ENCODE data around the gene ATG2B.
A peak's percentile ranks its signal among the peaks of the same experiment; 100 is the strongest.

The ATG2B gene

GRCh38 chr14:96363751-96364336 lies 703 bp upstream of the ATG2B start:
- POLR2A ChIA-PET, result interaction anchor here (0.6 to 1.4 kb wide), 4 partner anchors 16 to 179 kb away, joined by 3 to 8 read pairs (median 3); no protein-coding TSS in a partner anchor
- Histone ChIP-seq H3K9me3 (ENCODE audit: control extremely low read depth in 1 of 5, control insufficient read depth in 4 of 5, insufficient read depth in 2 of 5, low read depth in 1 of 5, low read length in 4 of 5) (no peaks in the 10 kb centered on the region), H3K4me3 (ENCODE audit: control insufficient read depth in 1 of 7, extremely low read depth in 1 of 7, insufficient read depth in 4 of 7, low read depth in 2 of 7, low read length in 6 of 7) (peak overlapping the region; percentile 88 to 98 (median 95)), H3K4me1 (ENCODE audit: control extremely low read depth in 1 of 4, control insufficient read depth in 4 of 4, insufficient read depth in 4 of 4, low read length in 3 of 4) (peaks cover 24 to 42% (median 27%) of the 10 kb centered on the region in 4 experiments), H3K27me3 (replicated peaks in 2 of 5; ENCODE audit: control insufficient read depth in 4 of 5, insufficient read depth in 5 of 5, low read length in 4 of 5) (no peaks in the 10 kb centered on the region), H3K27ac (ENCODE audit: insufficient read depth in 1 of 2, low read depth in 1 of 2, low read length in 2 of 2, poor library complexity in 1 of 2, severe bottlenecking in 2 of 2) (peak overlapping the region; percentile 50 to 67), H3K36me3 (ENCODE audit: control insufficient read depth in 4 of 4, insufficient read depth in 4 of 4, low read length in 3 of 4) (no peaks in the 10 kb centered on the region)
- CTCF ChIA-PET, result interaction anchor here (1.0 kb wide), 1 partner anchor 9 kb away, joined by 3 read pairs; no protein-coding TSS in a partner anchor
- under 1% methylated on average over 35 of the region's 38 CpGs for WGBS (ENCODE audit: insufficient coverage)
- peak; percentile 22 to 66 (median 55) for DNase-seq

GRCh38 chr14:96362071-96362964 lies 823 bp downstream of the ATG2B start:
- CTCF ChIA-PET, result no interaction called here
- H3K27me3 ChIP-seq (replicated peaks in 2 of 5; ENCODE audit: control insufficient read depth in 4 of 5, insufficient read depth in 5 of 5, low read length in 4 of 5), result no peaks in the 10 kb centered on the region
- 0% methylated on average over 21 of the region's 27 CpGs for WGBS (ENCODE audit: insufficient coverage)

GRCh38 chr14:96359959-96360358 lies 3.2 kb downstream of the ATG2B start:
- Histone ChIP-seq H3K9me3 (ENCODE audit: control extremely low read depth in 1 of 5, control insufficient read depth in 4 of 5, insufficient read depth in 2 of 5, low read depth in 1 of 5, low read length in 4 of 5) (no peaks in the 10 kb centered on the region), H3K36me3 (ENCODE audit: control insufficient read depth in 4 of 4, insufficient read depth in 4 of 4, low read length in 3 of 4) (peaks cover 0 to 4% (median 2%) of the 10 kb centered on the region in 4 experiments), H3K27me3 (replicated peaks in 2 of 5; ENCODE audit: control insufficient read depth in 4 of 5, insufficient read depth in 5 of 5, low read length in 4 of 5) (no peaks in the 10 kb centered on the region), H3K27ac (ENCODE audit: insufficient read depth in 1 of 2, low read depth in 1 of 2, low read length in 2 of 2, poor library complexity in 1 of 2, severe bottlenecking in 2 of 2) (no peak overlapping the region), H3K4me1 (ENCODE audit: control extremely low read depth in 1 of 4, control insufficient read depth in 4 of 4, insufficient read depth in 4 of 4, low read length in 3 of 4) (peaks cover 23 to 39% (median 25%) of the 10 kb centered on the region in 4 experiments), H3K4me3 (ENCODE audit: control insufficient read depth in 1 of 7, extremely low read depth in 1 of 7, insufficient read depth in 4 of 7, low read depth in 2 of 7, low read length in 6 of 7) (no peak overlapping the region)
- CTCF ChIA-PET, result no interaction called here
- POLR2A ChIA-PET, result no interaction called here
- DNase-seq, result no peak

More at GRCh38 chr14:96362071-96362964, 823 bp downstream of the ATG2B start:
- peaks cover 24 to 42% (median 27%) of the 10 kb centered on the region in 4 experiments for H3K4me1 ChIP-seq (ENCODE audit: control extremely low read depth in 1 of 4, control insufficient read depth in 4 of 4, insufficient read depth in 4 of 4, low read length in 3 of 4)
- peak; percentile 78 to 87 (median 85) for DNase-seq
- H3K36me3 ChIP-seq (ENCODE audit: control insufficient read depth in 4 of 4, insufficient read depth in 4 of 4, low read length in 3 of 4), result peaks cover 0 to 4% (median 2%) of the 10 kb centered on the region in 4 experiments
- H3K27ac ChIP-seq (ENCODE audit: insufficient read depth in 1 of 2, low read depth in 1 of 2, low read length in 2 of 2, poor library complexity in 1 of 2, severe bottlenecking in 2 of 2), result peak overlapping the region; percentile 89 to 95
- POLR2A ChIA-PET, result no interaction called here
- H3K4me3 ChIP-seq (ENCODE audit: control insufficient read depth in 1 of 7, extremely low read depth in 1 of 7, insufficient read depth in 4 of 7, low read depth in 2 of 7, low read length in 6 of 7), result peak overlapping the region; percentile 84 to 98 (median 95)
- no peaks in the 10 kb centered on the region for H3K9me3 ChIP-seq (ENCODE audit: control extremely low read depth in 1 of 5, control insufficient read depth in 4 of 5, insufficient read depth in 2 of 5, low read depth in 1 of 5, low read length in 4 of 5)

- no peaks in the 10 kb centered on the region for H3K27me3 ChIP-seq (replicated peaks in 2 of 5; ENCODE audit: control insufficient read depth in 4 of 5, insufficient read depth in 5 of 5, low read length in 4 of 5)
- CTCF ChIA-PET, result interaction anchor here (0.9 to 1.6 kb wide), 4 partner anchors 22 to 48 kb away, joined by 3 read pairs; no protein-coding TSS in a partner anchor
- no peak overlapping the region for H3K27ac ChIP-seq (ENCODE audit: insufficient read depth in 1 of 2, low read depth in 1 of 2, low read length in 2 of 2, poor library complexity in 1 of 2, severe bottlenecking in 2 of 2)
- no peak overlapping the region for H3K4me3 ChIP-seq (ENCODE audit: control insufficient read depth in 1 of 7, extremely low read depth in 1 of 7, insufficient read depth in 4 of 7, low read depth in 2 of 7, low read length in 6 of 7)
- no peak for DNase-seq
- peaks cover 0 to 4% (median 2%) of the 10 kb centered on the region in 4 experiments for H3K36me3 ChIP-seq (ENCODE audit: control insufficient read depth in 4 of 4, insufficient read depth in 4 of 4, low read length in 3 of 4)
- 93% methylated on average over 3 of the region's 3 CpGs for WGBS (ENCODE audit: insufficient coverage)
- H3K9me3 ChIP-seq (ENCODE audit: control extremely low read depth in 1 of 5, control insufficient read depth in 4 of 5, insufficient read depth in 2 of 5, low read depth in 1 of 5, low read length in 4 of 5), result peaks cover 0 to 3% (median 0%) of the 10 kb centered on the region in 5 experiments
- peaks cover 9 to 24% (median 11%) of the 10 kb centered on the region in 4 experiments for H3K4me1 ChIP-seq (ENCODE audit: control extremely low read depth in 1 of 4, control insufficient read depth in 4 of 4, insufficient read depth in 4 of 4, low read length in 3 of 4)
- POLR2A ChIA-PET, result no interaction called here
These were observed 5.9 kb downstream of the ATG2B start for GRCh38 chr14:96357216-96357615.

- Histone ChIP-seq H3K9me3 (ENCODE audit: control extremely low read depth in 1 of 5, control insufficient read depth in 4 of 5, insufficient read depth in 2 of 5, low read depth in 1 of 5, low read length in 4 of 5) (peaks cover 0 to 3% (median 0%) of the 10 kb centered on the region in 5 experiments), H3K27me3 (replicated peaks in 2 of 5; ENCODE audit: control insufficient read depth in 4 of 5, insufficient read depth in 5 of 5, low read length in 4 of 5) (no peaks in the 10 kb centered on the region), H3K4me1 (ENCODE audit: control extremely low read depth in 1 of 4, control insufficient read depth in 4 of 4, insufficient read depth in 4 of 4, low read length in 3 of 4) (peaks cover 0 to 8% (median 3%) of the 10 kb centered on the region in 4 experiments), H3K36me3 (ENCODE audit: control insufficient read depth in 4 of 4, insufficient read depth in 4 of 4, low read length in 3 of 4) (peaks cover 0 to 4% (median 2%) of the 10 kb centered on the region in 4 experiments), H3K27ac (ENCODE audit: insufficient read depth in 1 of 2, low read depth in 1 of 2, low read length in 2 of 2, poor library complexity in 1 of 2, severe bottlenecking in 2 of 2) (no peak overlapping the region), H3K4me3 (ENCODE audit: control insufficient read depth in 1 of 7, extremely low read depth in 1 of 7, insufficient read depth in 4 of 7, low read depth in 2 of 7, low read length in 6 of 7) (no peak overlapping the region)
- ChIA-PET POLR2A (no interaction called here), CTCF (no interaction called here)
- DNase-seq, result no peak
- WGBS (ENCODE audit: insufficient coverage), result 100% methylated on average over 1 of the region's 4 CpGs
These were observed 8.9 kb downstream of the ATG2B start for GRCh38 chr14:96354246-96354645.

- CTCF ChIA-PET, result no interaction called here
- no CpG with 5 or more reads among the region's 2 CpGs for WGBS (ENCODE audit: insufficient coverage)
These were observed 10.4 kb downstream of the ATG2B start for GRCh38 chr14:96352708-96353107.

GRCh38 chr14:96351986-96352385 lies 11.2 kb downstream of the ATG2B start:
- H3K4me1 ChIP-seq (ENCODE audit: control extremely low read depth in 1 of 4, control insufficient read depth in 4 of 4, insufficient read depth in 4 of 4, low read length in 3 of 4), result peaks cover 0 to 12% (median 5%) of the 10 kb centered on the region in 4 experiments
- ChIA-PET POLR2A (no interaction called here), CTCF (no interaction called here)
- H3K36me3 ChIP-seq (ENCODE audit: control insufficient read depth in 4 of 4, insufficient read depth in 4 of 4, low read length in 3 of 4), result no peaks in the 10 kb centered on the region
- no CpG with 5 or more reads among the region's 3 CpGs for WGBS (ENCODE audit: insufficient coverage)
- peaks cover 0 to 3% (median 0%) of the 10 kb centered on the region in 5 experiments for H3K9me3 ChIP-seq (ENCODE audit: control extremely low read depth in 1 of 5, control insufficient read depth in 4 of 5, insufficient read depth in 2 of 5, low read depth in 1 of 5, low read length in 4 of 5)
- no peak for DNase-seq
- no peaks in the 10 kb centered on the region for H3K27me3 ChIP-seq (replicated peaks in 2 of 5; ENCODE audit: control insufficient read depth in 4 of 5, insufficient read depth in 5 of 5, low read length in 4 of 5)
- no peak overlapping the region for H3K27ac ChIP-seq (ENCODE audit: insufficient read depth in 1 of 2, low read depth in 1 of 2, low read length in 2 of 2, poor library complexity in 1 of 2, severe bottlenecking in 2 of 2)
- H3K4me3 ChIP-seq (ENCODE audit: control insufficient read depth in 1 of 7, extremely low read depth in 1 of 7, insufficient read depth in 4 of 7, low read depth in 2 of 7, low read length in 6 of 7), result no peak overlapping the region

More at GRCh38 chr14:96352708-96353107, 10.4 kb downstream of the ATG2B start:
- Histone ChIP-seq H3K9me3 (ENCODE audit: control extremely low read depth in 1 of 5, control insufficient read depth in 4 of 5, insufficient read depth in 2 of 5, low read depth in 1 of 5, low read length in 4 of 5) (peaks cover 0 to 3% (median 0%) of the 10 kb centered on the region in 5 experiments), H3K27me3 (replicated peaks in 2 of 5; ENCODE audit: control insufficient read depth in 4 of 5, insufficient read depth in 5 of 5, low read length in 4 of 5) (no peaks in the 10 kb centered on the region), H3K36me3 (ENCODE audit: control insufficient read depth in 4 of 4, insufficient read depth in 4 of 4, low read length in 3 of 4) (no peaks in the 10 kb centered on the region), H3K27ac (ENCODE audit: insufficient read depth in 1 of 2, low read depth in 1 of 2, low read length in 2 of 2, poor library complexity in 1 of 2, severe bottlenecking in 2 of 2) (no peak overlapping the region), H3K4me1 (ENCODE audit: control extremely low read depth in 1 of 4, control insufficient read depth in 4 of 4, insufficient read depth in 4 of 4, low read length in 3 of 4) (peaks cover 0 to 12% (median 5%) of the 10 kb centered on the region in 4 experiments), H3K4me3 (ENCODE audit: control insufficient read depth in 1 of 7, extremely low read depth in 1 of 7, insufficient read depth in 4 of 7, low read depth in 2 of 7, low read length in 6 of 7) (no peak overlapping the region)
- POLR2A ChIA-PET, result no interaction called here
- no peak for DNase-seq

Measured in common myeloid progenitor, CD34-positive (primary cell).